ENCODE measurements around the gene FCHSD2. TPM values are rescaled to one million over a fixed set of nuclear protein-coding genes. Genes with fewer than 3 reads are reported as not detected.

The FCHSD2 gene
- total RNA-seq, 6 donors from 2014 or later = 22.5 to 55.6 (median 42.7) TPM

- 70 to 75% methylated on average over 3 to 4 of the region's 4 CpGs for WGBS, 2 donors
- ATAC-seq (ENCODE audit: low FRiP score in 2 of 2) = no peak
These were observed 46.2 kb upstream of the FCHSD2 start for GRCh38 chr11:73188301-73188700.

DNA sequence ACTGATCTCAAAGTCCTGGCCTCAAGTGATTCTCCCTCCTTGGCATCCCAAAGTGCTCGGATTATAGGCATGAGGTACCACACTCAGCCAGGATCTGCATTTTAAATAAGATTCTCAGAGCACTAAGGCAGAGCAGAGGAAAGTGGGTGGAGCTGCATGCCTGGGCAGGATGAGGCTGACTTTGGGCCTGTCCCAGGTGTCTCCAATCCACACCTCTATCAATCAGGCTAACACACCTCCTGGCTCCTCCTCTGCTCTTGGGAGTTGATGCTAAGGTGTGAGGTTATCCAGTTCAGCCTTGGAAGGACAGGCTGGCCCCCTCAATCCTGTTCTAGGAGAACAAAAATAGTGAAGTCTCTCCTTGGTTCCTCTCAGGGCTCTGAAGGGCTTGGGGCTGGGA lies 45.7 kb upstream of the FCHSD2 start:
- no peaks in the 10 kb centered on the region for H3K27me3 ChIP-seq
- peaks cover 18 to 33% (median 24%) of the 10 kb centered on the region in 4 donors for H3K4me1 ChIP-seq
- ATAC-seq (ENCODE audit: low FRiP score in 2 of 2) = no peak
- H3K9me3 ChIP-seq = no peaks in the 10 kb centered on the region
- H3K27ac ChIP-seq = no peak overlapping the region
- DNase-seq = no peak
- TF ChIP-seq POLR2AphosphoS5 (IDR thresholded peaks at IDR 0.05) (no peak), EP300 (IDR thresholded peaks at IDR 0.05) (no peak), CTCF (IDR thresholded peaks at IDR 0.05) (no peak), POLR2A (IDR thresholded peaks at IDR 0.05) (no peak)
- 57 to 79% methylated on average over 1 of the region's 1 CpG for WGBS, 2 donors
- H3K36me3 ChIP-seq = no peaks in the 10 kb centered on the region
- H3K4me3 ChIP-seq = no peak overlapping the region

More at GRCh38 chr11:73188301-73188700, 46.2 kb upstream of the FCHSD2 start:
- Histone ChIP-seq H3K4me3 (no peak overlapping the region), H3K27me3 (no peaks in the 10 kb centered on the region), H3K4me1 (peaks cover 19 to 33% (median 25%) of the 10 kb centered on the region in 4 donors), H3K9me3 (no peaks in the 10 kb centered on the region), H3K27ac (no peak overlapping the region), H3K36me3 (no peaks in the 10 kb centered on the region)
- TF ChIP-seq CTCF (IDR thresholded peaks at IDR 0.05) (no peak), POLR2AphosphoS5 (IDR thresholded peaks at IDR 0.05) (no peak), POLR2A (IDR thresholded peaks at IDR 0.05) (no peak), EP300 (IDR thresholded peaks at IDR 0.05) (no peak)
- no peak for DNase-seq

GRCh38 chr11:73186886-73187285 lies 44.8 kb upstream of the FCHSD2 start:
- no peak for DNase-seq
- TF ChIP-seq POLR2A (IDR thresholded peaks at IDR 0.05) = no peak
- peaks cover 14 to 33% (median 21%) of the 10 kb centered on the region in 4 donors for H3K4me1 ChIP-seq

GRCh38 chr11:73186294-73186850 lies 44.3 kb upstream of the FCHSD2 start:
- Histone ChIP-seq H3K36me3 (no peaks in the 10 kb centered on the region), H3K4me1 (peaks cover 14 to 33% (median 21%) of the 10 kb centered on the region in 4 donors), H3K9me3 (no peaks in the 10 kb centered on the region), H3K4me3 (no peak overlapping the region), H3K27ac (peak overlapping the region in 2 of 4 donors; percentile 5 to 13), H3K27me3 (no peaks in the 10 kb centered on the region)
- 70 to 85% methylated on average over 10 of the region's 10 CpGs for WGBS, 2 donors
- DNase-seq (no peak), ATAC-seq (ENCODE audit: low FRiP score in 2 of 2) (no peak)
- TF ChIP-seq POLR2A (IDR thresholded peaks at IDR 0.05) (no peak), POLR2AphosphoS5 (IDR thresholded peaks at IDR 0.05) (no peak), EP300 (IDR thresholded peaks at IDR 0.05) (no peak), CTCF (IDR thresholded peaks at IDR 0.05) (no peak)

More at GRCh38 chr11:73186886-73187285, 44.8 kb upstream of the FCHSD2 start:
- WGBS, 2 donors = 59 to 65% methylated on average over 4 of the region's 4 CpGs
- H3K4me3 ChIP-seq = no peak overlapping the region
- no peaks in the 10 kb centered on the region for H3K36me3 ChIP-seq
- no peaks in the 10 kb centered on the region for H3K9me3 ChIP-seq
- no peaks in the 10 kb centered on the region for H3K27me3 ChIP-seq
- no peak for ATAC-seq (ENCODE audit: low FRiP score in 2 of 2)
- no peak overlapping the region for H3K27ac ChIP-seq

DNA sequence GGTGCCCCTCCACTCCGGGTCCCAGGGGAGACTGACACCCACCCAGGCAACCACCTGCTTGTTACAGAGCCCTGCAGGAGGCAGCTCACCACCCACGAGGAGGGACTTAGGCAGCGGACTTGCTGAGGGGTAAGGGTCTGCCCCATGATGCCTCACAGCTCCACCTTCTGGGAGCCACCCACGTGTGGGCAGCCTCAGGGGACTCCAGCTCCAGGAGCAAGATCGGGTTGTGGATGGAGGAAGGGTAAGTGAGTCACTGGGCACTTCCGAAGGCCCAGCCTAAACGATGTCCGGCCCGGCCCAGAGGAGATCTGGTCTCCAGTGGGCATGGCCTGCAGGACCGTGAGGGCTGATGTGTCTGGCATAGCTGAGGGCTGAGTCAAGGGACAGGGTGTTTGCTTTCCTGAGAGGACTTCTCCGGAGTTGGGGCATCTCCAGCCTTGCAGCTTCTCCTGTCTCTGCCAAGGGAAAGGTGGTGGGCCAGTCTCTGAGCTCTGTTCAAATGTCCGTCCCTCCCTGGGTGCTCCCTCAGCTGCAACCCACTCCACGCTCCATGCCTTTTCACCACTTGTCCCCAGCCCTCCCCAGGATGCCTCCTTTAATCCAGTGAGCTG lies 43.7 kb upstream of the FCHSD2 start:
- Histone ChIP-seq H3K9me3 (no peaks in the 10 kb centered on the region), H3K27ac (peak overlapping the region in 2 of 4 donors; percentile 5 to 13), H3K4me1 (peaks cover 14 to 33% (median 21%) of the 10 kb centered on the region in 4 donors), H3K27me3 (no peaks in the 10 kb centered on the region), H3K4me3 (no peak overlapping the region), H3K36me3 (no peaks in the 10 kb centered on the region)
- 69 to 76% methylated on average over 3 to 13 of the region's 13 CpGs for WGBS, 2 donors
- peak; percentile 55 to 73 for ATAC-seq (ENCODE audit: low FRiP score in 2 of 2)
- DNase-seq = no peak
- TF ChIP-seq POLR2AphosphoS5 (IDR thresholded peaks at IDR 0.05) (no peak), EP300 (IDR thresholded peaks at IDR 0.05) (no peak), CTCF (IDR thresholded peaks at IDR 0.05) (no peak), POLR2A (IDR thresholded peaks at IDR 0.05) (no peak)

All from upper lobe of left lung (tissue), 6 donors.